Liver (tissue), 9 donors: ENCODE results near the gene USP9X. TPM values are rescaled to one million over a fixed set of nuclear protein-coding genes. Genes with fewer than 3 reads are reported as not detected.

Experiments
- DNase-seq: peaks from one replicate; pipeline ENCODE4 v3.0.0-alpha.2; 2017; ENCODE audit warnings: low spot score
- H3K27ac ChIP-seq, 2 donors: one replicate each; pipeline ENCODE4 v1.7.0; 2013; ENCODE audit warnings: inconsistent platforms in 2 of 2, low read length in 2 of 2, control low read depth in 1 of 2, low read depth in 1 of 2, mild to moderate bottlenecking in 1 of 2
- H3K27me3 ChIP-seq, 4 donors: one replicate each; pipeline versions ENCODE4 v1.6.1 to v1.7.0; 2013; ENCODE audit warnings: low read length in 3 of 4, inconsistent platforms in 1 of 4, mild to moderate bottlenecking in 1 of 4, moderate library complexity in 1 of 4; ENCODE audit not compliant: control insufficient read depth in 4 of 4, insufficient read depth in 4 of 4
- H3K36me3 ChIP-seq, 4 donors: one replicate each; pipeline versions ENCODE4 v1.6.1 to v1.7.0; 2013; ENCODE audit warnings: low read length in 3 of 4, mild to moderate bottlenecking in 3 of 4, low read depth in 1 of 4, moderate library complexity in 1 of 4; ENCODE audit not compliant: control insufficient read depth in 4 of 4, insufficient read depth in 3 of 4
- H3K4me1 ChIP-seq, 4 donors: one replicate each; pipeline versions ENCODE4 v1.6.1 to v1.7.0; 2013; ENCODE audit warnings: low read length in 3 of 4, mild to moderate bottlenecking in 3 of 4, moderate library complexity in 1 of 4; ENCODE audit not compliant: control insufficient read depth in 4 of 4, insufficient read depth in 4 of 4
- H3K4me3 ChIP-seq, 3 donors: one replicate each; pipeline versions ENCODE4 v1.6.1 to v1.7.0; 2013; ENCODE audit warnings: low read length in 3 of 3, control low read depth in 1 of 3, low read depth in 1 of 3, mild to moderate bottlenecking in 1 of 3
- H3K9ac ChIP-seq, 2 donors: one replicate each; pipeline ENCODE4 v1.7.0; 2013; ENCODE audit warnings: low read length in 2 of 2, mild to moderate bottlenecking in 2 of 2, moderate library complexity in 2 of 2, control low read depth in 1 of 2, low read depth in 1 of 2
- H3K9me3 ChIP-seq, 4 donors: one replicate each; pipeline versions ENCODE4 v1.6.1 to v1.7.0; 2013; ENCODE audit warnings: low read length in 3 of 4; ENCODE audit not compliant: control insufficient read depth in 4 of 4
- ATF3 ChIP-seq: IDR thresholded peaks from 2 replicates; pipeline ENCODE4 v1.6.1; 2016; ENCODE audit warnings: antibody characterized with exemption
- EGR1 ChIP-seq, 2 donors: IDR thresholded peaks; 2 replicates each; pipeline ENCODE4 v1.6.1; 2016 to 2018; ENCODE audit warnings: antibody characterized with exemption in 2 of 2, low read depth in 2 of 2
- FOXA2 ChIP-seq: IDR thresholded peaks from 2 replicates; pipeline ENCODE4 v1.6.1; 2016; ENCODE audit warnings: antibody characterized with exemption
- GABPA ChIP-seq, 2 donors: IDR thresholded peaks in 1 of 2; conservative IDR thresholded peaks in 1 of 2; 2 replicates each; pipeline ENCODE4 v1.6.1; 2016; ENCODE audit warnings: antibody characterized with exemption in 2 of 2, mild to moderate bottlenecking in 1 of 2, moderate library complexity in 1 of 2
- HNF4A ChIP-seq, 2 donors: conservative IDR thresholded peaks; 2 replicates each; pipeline ENCODE4 v1.6.1; 2016; ENCODE audit warnings: antibody characterized with exemption in 2 of 2, mild to moderate bottlenecking in 2 of 2
- HNF4G ChIP-seq: IDR thresholded peaks from 2 replicates; pipeline ENCODE4 v1.6.1; 2016; ENCODE audit warnings: antibody characterized with exemption
- JUND ChIP-seq, 2 donors: IDR thresholded peaks; 2 replicates each; pipeline ENCODE4 v1.6.1; 2016; ENCODE audit warnings: antibody characterized with exemption in 2 of 2
- NR2F2 ChIP-seq: IDR thresholded peaks from 2 replicates; pipeline ENCODE4 v1.6.1; 2016; ENCODE audit warnings: antibody characterized with exemption
- REST ChIP-seq: IDR thresholded peaks from 2 replicates; pipeline ENCODE4 v1.6.1; 2016; ENCODE audit warnings: antibody characterized with exemption, mild to moderate bottlenecking
- SP1 ChIP-seq: IDR thresholded peaks from 2 replicates; pipeline ENCODE4 v1.6.1; 2018; ENCODE audit warnings: antibody characterized with exemption, mild to moderate bottlenecking
- TAF1 ChIP-seq: conservative IDR thresholded peaks from 2 replicates; pipeline ENCODE4 v1.6.1; 2016; ENCODE audit warnings: antibody characterized with exemption, mild to moderate bottlenecking
- YY1 ChIP-seq: IDR thresholded peaks from 2 replicates; pipeline ENCODE4 v1.6.1; 2016; ENCODE audit warnings: antibody characterized with exemption, mild to moderate bottlenecking
- ZBTB33 ChIP-seq: IDR thresholded peaks from 2 replicates; pipeline ENCODE4 v1.6.1; 2016; ENCODE audit warnings: antibody characterized with exemption
- WGBS: extraction: QIAGEN DNeasy Blood & Tissue Kit; methylation state at CpG from one replicate; pipeline ENCODE4 v1.1.7; 2013; 5-methylcytosine and 5-hydroxymethylcytosine counted together
- polyA plus RNA-seq, 2 donors: library from polyadenylated mRNA; stranded (reverse) in 1 of 2; unstranded in 1 of 2; fragments of 200-250 nt in 1 of 2; fragments of >200 nt in 1 of 2; fragmentation: Nextera tagmentation in 1 of 2; extraction: Ambion mirVana in 1 of 2; gene quantifications; one replicate each; pipeline versions ENCODE4 v1.2.1 to v1.2.3, GENCODE V29; 2013 to 2015
- total RNA-seq, 2 donors: library from RNA; depleted of rRNA; stranded (reverse); fragments of >200 nt; gene quantifications; one replicate each; pipeline ENCODE4 v1.2.3, GENCODE V29; 2014
- donor health status: healthy.
- donor health status: healthy.
- donor health status: healthy.
- donor health status: healthy.
- donor health status: healthy.

Gene USP9X
- total and polyA plus RNA-seq, 4 donors: 13.4 to 117 (median 60.9) TPM

- Histone ChIP-seq H3K27ac (no peak overlapping the region), H3K36me3 (no peaks in the 10 kb centered on the region), H3K4me3 (no peak overlapping the region), H3K9ac (no peak overlapping the region), H3K9me3 (no peaks in the 10 kb centered on the region), H3K27me3 (no peaks in the 10 kb centered on the region), H3K4me1 (peaks cover 9 to 54% (median 46%) of the 10 kb centered on the region in 4 donors)
- no peak for DNase-seq
- WGBS: 45% methylated on average over 6 of the region's 6 CpGs
- TF ChIP-seq NR2F2 (no peak), TAF1 (no peak), GABPA (IDR thresholded peaks at IDR 0.05 in 1 of 2, conservative IDR thresholded peaks at IDR 0.05 in 1 of 2) (no peak)
Observed at GRCh38 chrX:41092776-41093175, 7.5 kb downstream of the USP9X start.

- no peaks in the 10 kb centered on the region for H3K27me3 ChIP-seq
- no peaks in the 10 kb centered on the region for H3K36me3 ChIP-seq
- TF ChIP-seq ZBTB33 (no peak), SP1 (no peak), EGR1 (IDR thresholded peaks at IDR 0.05; ENCODE audit: low read depth in 2 of 2) (no peak), YY1 (no peak), NR2F2 (no peak), JUND (IDR thresholded peaks at IDR 0.05) (no peak), ATF3 (no peak), HNF4A (conservative IDR thresholded peaks at IDR 0.05) (no peak), GABPA (IDR thresholded peaks at IDR 0.05 in 1 of 2, conservative IDR thresholded peaks at IDR 0.05 in 1 of 2) (no peak), TAF1 (no peak), REST (no peak), HNF4G (no peak)
- no peak overlapping the region for H3K9ac ChIP-seq
- DNase-seq: no peak
- no peaks in the 10 kb centered on the region for H3K9me3 ChIP-seq
- no peak overlapping the region for H3K4me3 ChIP-seq
- no peak overlapping the region for H3K27ac ChIP-seq
- peaks cover 8 to 45% (median 43%) of the 10 kb centered on the region in 4 donors for H3K4me1 ChIP-seq
- WGBS: 56% methylated on average over 1 of the region's 1 CpG
Observed at GRCh38 chrX:41095174-41095573, 9.9 kb downstream of the USP9X start.

- Histone ChIP-seq H3K4me1 (peaks cover 8 to 40% (median 38%) of the 10 kb centered on the region in 4 donors), H3K27ac (no peak overlapping the region), H3K9ac (no peak overlapping the region), H3K27me3 (no peaks in the 10 kb centered on the region), H3K36me3 (no peaks in the 10 kb centered on the region), H3K9me3 (no peaks in the 10 kb centered on the region), H3K4me3 (no peak overlapping the region)
- whole genome bisulfite sequencing: 85% methylated on average over 2 of the region's 2 CpGs
- no peak for DNase-seq
- TF ChIP-seq HNF4G (no peak), TAF1 (no peak), REST (no peak), EGR1 (IDR thresholded peaks at IDR 0.05; ENCODE audit: low read depth in 2 of 2) (no peak), NR2F2 (no peak), ZBTB33 (no peak), YY1 (no peak), FOXA2 (no peak)
Observed at GRCh38 chrX:41095908-41096307, 10.7 kb downstream of the USP9X start.
